ENCODE data around the gene TLE3.

- TF ChIP-seq, protein P1, sequence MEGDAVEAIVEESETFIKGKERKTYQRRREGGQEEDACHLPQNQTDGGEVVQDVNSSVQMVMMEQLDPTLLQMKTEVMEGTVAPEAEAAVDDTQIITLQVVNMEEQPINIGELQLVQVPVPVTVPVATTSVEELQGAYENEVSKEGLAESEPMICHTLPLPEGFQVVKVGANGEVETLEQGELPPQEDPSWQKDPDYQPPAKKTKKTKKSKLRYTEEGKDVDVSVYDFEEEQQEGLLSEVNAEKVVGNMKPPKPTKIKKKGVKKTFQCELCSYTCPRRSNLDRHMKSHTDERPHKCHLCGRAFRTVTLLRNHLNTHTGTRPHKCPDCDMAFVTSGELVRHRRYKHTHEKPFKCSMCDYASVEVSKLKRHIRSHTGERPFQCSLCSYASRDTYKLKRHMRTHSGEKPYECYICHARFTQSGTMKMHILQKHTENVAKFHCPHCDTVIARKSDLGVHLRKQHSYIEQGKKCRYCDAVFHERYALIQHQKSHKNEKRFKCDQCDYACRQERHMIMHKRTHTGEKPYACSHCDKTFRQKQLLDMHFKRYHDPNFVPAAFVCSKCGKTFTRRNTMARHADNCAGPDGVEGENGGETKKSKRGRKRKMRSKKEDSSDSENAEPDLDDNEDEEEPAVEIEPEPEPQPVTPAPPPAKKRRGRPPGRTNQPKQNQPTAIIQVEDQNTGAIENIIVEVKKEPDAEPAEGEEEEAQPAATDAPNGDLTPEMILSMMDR (IDR thresholded peaks at IDR 0.05) = no peak
- no peak for TF ChIP-seq POLR2A (IDR thresholded peaks at IDR 0.05)
Measured at GRCh38 chr15:70017025-70017424, 80.7 kb downstream of the TLE3 start.
